Esophagus muscularis mucosa (tissue), 3 donors: ENCODE data around the gene CDH7.

ENCODE experiments used
- POLR2A ChIP-seq: fragments of 450-650 bp; IDR thresholded peaks from one replicate; pipeline ENCODE4 v1.6.1; 2017; ENCODE audit warnings: antibody characterized with exemption, moderate library complexity, mild to moderate bottlenecking, low read depth
- TF ChIP-seq, protein P1 (sequence below), 3 experiments: fragments of 200-600 bp in 2 of 3; fragments of 450-650 bp in 1 of 3; sonication (generic) in 2 of 3; IDR thresholded peaks; one replicate each; pipeline ENCODE4 v1.5.1; 2017 to 2019; ENCODE audit warnings: antibody characterized with exemption in 3 of 3, mild to moderate bottlenecking in 2 of 3, moderate library complexity in 1 of 3

DNA sequence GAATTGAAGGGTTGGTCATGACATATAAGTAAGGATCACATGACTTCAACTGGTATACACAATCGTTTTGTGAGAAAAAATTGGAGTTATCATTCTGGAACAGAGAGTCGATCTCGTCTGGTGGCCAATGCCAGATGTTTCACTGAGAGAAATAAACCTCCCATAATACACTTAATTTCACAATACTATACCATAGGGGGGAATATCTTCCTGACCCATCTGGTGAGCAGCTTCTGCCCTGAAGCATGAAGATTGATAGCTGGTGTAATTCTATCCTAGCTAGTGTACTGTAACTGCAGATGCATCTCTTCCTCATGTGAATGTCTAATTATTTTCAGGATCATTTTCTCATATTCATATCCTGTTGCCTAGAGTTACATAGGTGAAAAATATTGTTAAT, 15.7 kb upstream of the CDH7 start:
- no peak for TF ChIP-seq POLR2A
- TF ChIP-seq, protein P1, sequence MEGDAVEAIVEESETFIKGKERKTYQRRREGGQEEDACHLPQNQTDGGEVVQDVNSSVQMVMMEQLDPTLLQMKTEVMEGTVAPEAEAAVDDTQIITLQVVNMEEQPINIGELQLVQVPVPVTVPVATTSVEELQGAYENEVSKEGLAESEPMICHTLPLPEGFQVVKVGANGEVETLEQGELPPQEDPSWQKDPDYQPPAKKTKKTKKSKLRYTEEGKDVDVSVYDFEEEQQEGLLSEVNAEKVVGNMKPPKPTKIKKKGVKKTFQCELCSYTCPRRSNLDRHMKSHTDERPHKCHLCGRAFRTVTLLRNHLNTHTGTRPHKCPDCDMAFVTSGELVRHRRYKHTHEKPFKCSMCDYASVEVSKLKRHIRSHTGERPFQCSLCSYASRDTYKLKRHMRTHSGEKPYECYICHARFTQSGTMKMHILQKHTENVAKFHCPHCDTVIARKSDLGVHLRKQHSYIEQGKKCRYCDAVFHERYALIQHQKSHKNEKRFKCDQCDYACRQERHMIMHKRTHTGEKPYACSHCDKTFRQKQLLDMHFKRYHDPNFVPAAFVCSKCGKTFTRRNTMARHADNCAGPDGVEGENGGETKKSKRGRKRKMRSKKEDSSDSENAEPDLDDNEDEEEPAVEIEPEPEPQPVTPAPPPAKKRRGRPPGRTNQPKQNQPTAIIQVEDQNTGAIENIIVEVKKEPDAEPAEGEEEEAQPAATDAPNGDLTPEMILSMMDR (IDR thresholded peaks at IDR 0.05), result no peak
